Colonic mucosa (tissue), 4 donors: Measurements from ENCODE around the gene MACROD2. TPM values are rescaled to one million over a fixed set of nuclear protein-coding genes. Genes with fewer than 3 reads are reported as not detected.

Source experiments
- DNase-seq: peaks from one replicate; pipeline ENCODE4 v3.0.0-alpha.2; 2020
- H3K27ac ChIP-seq: fragments of 200-600 bp; one replicate; pipeline ENCODE4 v1.8.0; 2021
- H3K27me3 ChIP-seq: fragments of 200-600 bp; one replicate; pipeline ENCODE4 v1.8.0; 2021
- H3K36me3 ChIP-seq: fragments of 200-600 bp; one replicate; pipeline ENCODE4 v1.8.0; 2021
- H3K4me1 ChIP-seq: fragments of 200-600 bp; one replicate; pipeline ENCODE4 v1.8.0; 2021; ENCODE audit warnings: mild to moderate bottlenecking
- H3K4me3 ChIP-seq: fragments of 200-600 bp; one replicate; pipeline ENCODE4 v1.8.0; 2021
- H3K9ac ChIP-seq, 2 donors: one replicate each; pipeline ENCODE4 v1.7.0; 2013; ENCODE audit warnings: control low read depth in 2 of 2, low read depth in 2 of 2, low read length in 2 of 2
- H3K9me3 ChIP-seq: fragments of 200-600 bp; one replicate; pipeline ENCODE4 v1.8.0; 2021
- intact Hi-C: fragments of 100-400 bp; cut with DNase I; formaldehyde crosslinking; loops from one replicate; pipeline ENCODE4 v1.14.1; 2022
- total RNA-seq, 2 donors: library from RNA; stranded (reverse); fragmentation: NEBNext Ultra II Directional in 1 of 2; extraction: Animal tissue kit (Norgen Biotek cat#: 25700) in 1 of 2; gene quantifications; one replicate each; pipeline ENCODE4 v1.2.1, GENCODE V29; 2021
- TF ChIP-seq, protein P1 (sequence below): fragments of 200-600 bp; IDR thresholded peaks from one replicate; pipeline ENCODE4 v1.8.0; 2022; ENCODE audit warnings: antibody characterized with exemption, mild to moderate bottlenecking
- donor health status: healthy.
- donor health status: DM: no; HTN: no; CAD: no.
- donor health status: DM: no; HTN: no; CAD: no.

MACROD2 gene
- total RNA-seq, 2 donors from 2014 or later = 3.2 to 3.3 TPM

DNA sequence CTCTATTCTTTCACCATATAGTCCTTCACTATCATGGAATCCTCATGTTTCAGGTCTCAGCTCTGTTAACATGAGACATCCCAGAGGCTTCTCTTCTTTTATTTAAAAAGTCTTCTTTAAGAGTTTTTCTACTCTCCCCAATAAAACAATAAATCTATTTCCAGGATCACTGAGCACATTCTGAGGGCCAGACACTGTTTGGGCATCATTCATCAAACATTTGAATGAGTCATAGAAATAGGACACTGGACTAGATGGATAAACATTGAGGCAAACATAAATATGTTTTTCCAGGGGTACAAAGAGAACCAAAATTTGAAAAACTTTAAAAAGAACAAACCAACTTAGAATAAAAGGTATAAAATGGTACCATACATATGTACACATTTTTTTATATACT lies 2023.6 kb downstream of the MACROD2 start:
- H3K9me3 ChIP-seq = no peaks in the 10 kb centered on the region
- H3K27ac ChIP-seq = no peak overlapping the region
- no peaks in the 10 kb centered on the region for H3K36me3 ChIP-seq
- no peak overlapping the region for H3K9ac ChIP-seq
- intact Hi-C loops = no loop called here
- no peaks in the 10 kb centered on the region for H3K4me1 ChIP-seq
- H3K4me3 ChIP-seq = no peak overlapping the region
- DNase-seq = no peak
- TF ChIP-seq, protein P1, sequence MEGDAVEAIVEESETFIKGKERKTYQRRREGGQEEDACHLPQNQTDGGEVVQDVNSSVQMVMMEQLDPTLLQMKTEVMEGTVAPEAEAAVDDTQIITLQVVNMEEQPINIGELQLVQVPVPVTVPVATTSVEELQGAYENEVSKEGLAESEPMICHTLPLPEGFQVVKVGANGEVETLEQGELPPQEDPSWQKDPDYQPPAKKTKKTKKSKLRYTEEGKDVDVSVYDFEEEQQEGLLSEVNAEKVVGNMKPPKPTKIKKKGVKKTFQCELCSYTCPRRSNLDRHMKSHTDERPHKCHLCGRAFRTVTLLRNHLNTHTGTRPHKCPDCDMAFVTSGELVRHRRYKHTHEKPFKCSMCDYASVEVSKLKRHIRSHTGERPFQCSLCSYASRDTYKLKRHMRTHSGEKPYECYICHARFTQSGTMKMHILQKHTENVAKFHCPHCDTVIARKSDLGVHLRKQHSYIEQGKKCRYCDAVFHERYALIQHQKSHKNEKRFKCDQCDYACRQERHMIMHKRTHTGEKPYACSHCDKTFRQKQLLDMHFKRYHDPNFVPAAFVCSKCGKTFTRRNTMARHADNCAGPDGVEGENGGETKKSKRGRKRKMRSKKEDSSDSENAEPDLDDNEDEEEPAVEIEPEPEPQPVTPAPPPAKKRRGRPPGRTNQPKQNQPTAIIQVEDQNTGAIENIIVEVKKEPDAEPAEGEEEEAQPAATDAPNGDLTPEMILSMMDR = no peak
- H3K27me3 ChIP-seq = no peaks in the 10 kb centered on the region

DNA sequence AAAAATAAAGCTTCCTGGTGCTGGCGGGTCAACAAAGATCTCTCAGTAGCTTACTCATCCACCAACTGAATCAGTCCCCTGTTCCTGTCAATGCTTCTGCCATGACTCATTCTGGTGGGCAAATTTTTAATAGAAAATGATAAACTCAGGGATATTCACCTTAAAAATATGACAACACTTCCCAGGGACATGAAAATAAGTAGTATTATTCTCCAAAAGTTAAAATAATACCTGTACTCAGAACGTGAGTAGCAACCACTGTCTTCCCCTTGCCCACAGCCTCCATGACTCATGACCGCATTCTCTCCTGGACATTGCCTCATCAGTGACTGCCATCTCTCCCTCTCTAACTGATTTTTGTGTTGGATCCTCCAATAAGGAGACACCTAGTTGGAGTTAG lies 2025.7 kb downstream of the MACROD2 start:
- no peak overlapping the region for H3K4me3 ChIP-seq
- H3K4me1 ChIP-seq = no peaks in the 10 kb centered on the region
- no peak for DNase-seq
- H3K36me3 ChIP-seq = no peaks in the 10 kb centered on the region
- no peaks in the 10 kb centered on the region for H3K27me3 ChIP-seq
- H3K9me3 ChIP-seq = no peaks in the 10 kb centered on the region
- intact Hi-C loops = no loop called here
- H3K27ac ChIP-seq = no peak overlapping the region
- no peak overlapping the region for H3K9ac ChIP-seq
- TF ChIP-seq, protein P1 = no peak

DNA sequence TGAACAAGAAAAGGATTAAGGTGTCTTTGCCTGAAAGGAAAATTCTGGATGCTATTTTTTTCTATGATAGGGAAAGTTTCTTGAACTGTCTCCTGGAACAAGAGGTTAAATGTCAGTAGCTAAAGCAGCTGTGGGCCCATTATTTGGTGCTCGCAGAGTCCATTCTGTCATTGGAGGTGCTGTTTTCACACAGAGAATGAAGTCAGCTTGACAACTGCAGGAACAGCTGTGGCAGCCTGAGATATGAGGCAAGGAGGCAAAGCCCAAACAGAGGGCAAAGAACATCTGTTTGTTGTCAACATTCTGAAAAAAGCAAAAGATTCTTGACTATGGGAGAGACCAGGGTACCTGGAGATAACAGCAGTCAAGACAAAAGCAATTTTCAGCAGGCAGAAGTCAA lies 2029.8 kb downstream of the MACROD2 start:
- TF ChIP-seq, protein P1 = no peak
- Histone ChIP-seq H3K27me3 (no peaks in the 10 kb centered on the region), H3K4me1 (no peaks in the 10 kb centered on the region), H3K27ac (no peak overlapping the region), H3K36me3 (no peaks in the 10 kb centered on the region), H3K4me3 (no peak overlapping the region), H3K9ac (no peak overlapping the region), H3K9me3 (no peaks in the 10 kb centered on the region)
- no peak for DNase-seq
- intact Hi-C loops = no loop called here

DNA sequence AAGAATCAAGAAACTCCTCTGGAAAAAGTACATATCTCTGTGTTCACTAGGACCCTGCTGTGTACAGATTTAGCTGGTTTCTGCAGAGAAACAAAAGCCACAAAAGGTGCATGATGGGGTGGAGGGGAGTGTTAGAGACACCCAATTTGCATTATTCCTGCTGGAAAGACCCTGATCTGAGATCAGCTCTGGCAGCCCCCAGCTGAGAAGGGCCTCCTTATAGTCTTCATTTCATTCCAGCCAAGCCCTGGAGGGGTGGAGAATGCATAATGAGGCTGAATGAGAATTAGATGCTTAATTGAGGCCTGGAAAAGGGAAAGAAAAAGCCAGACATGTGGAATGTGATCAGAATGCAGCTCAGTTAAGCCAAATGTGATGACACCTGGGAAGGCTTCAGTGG lies 2032.4 kb downstream of the MACROD2 start:
- Histone ChIP-seq H3K4me1 (no peaks in the 10 kb centered on the region), H3K27me3 (no peaks in the 10 kb centered on the region), H3K4me3 (no peak overlapping the region), H3K27ac (no peak overlapping the region), H3K9me3 (no peaks in the 10 kb centered on the region), H3K36me3 (no peaks in the 10 kb centered on the region), H3K9ac (no peak overlapping the region)
- intact Hi-C loops = no loop called here
- DNase-seq = no peak
- TF ChIP-seq, protein P1 = no peak

GRCh38 chr20:16028923-16029322 lies 2033.6 kb downstream of the MACROD2 start:
- no peak for DNase-seq
- TF ChIP-seq, protein P1 = no peak
- H3K4me1 ChIP-seq = no peaks in the 10 kb centered on the region

GRCh38 chr20:16030253-16030652 lies 2034.9 kb downstream of the MACROD2 start:
- TF ChIP-seq, protein P1 = no peak
- no peaks in the 10 kb centered on the region for H3K9me3 ChIP-seq
- intact Hi-C loops = no loop called here
- H3K27ac ChIP-seq = no peak overlapping the region
- no peak overlapping the region for H3K9ac ChIP-seq
- H3K36me3 ChIP-seq = no peaks in the 10 kb centered on the region
- no peak overlapping the region for H3K4me3 ChIP-seq
- H3K4me1 ChIP-seq = no peaks in the 10 kb centered on the region
- no peak for DNase-seq
- no peaks in the 10 kb centered on the region for H3K27me3 ChIP-seq

More at GRCh38 chr20:16028923-16029322, 2033.6 kb downstream of the MACROD2 start:
- H3K27ac ChIP-seq = no peak overlapping the region
- H3K9me3 ChIP-seq = no peaks in the 10 kb centered on the region
- no peak overlapping the region for H3K9ac ChIP-seq
- no peaks in the 10 kb centered on the region for H3K27me3 ChIP-seq
- intact Hi-C loops = no loop called here
- H3K36me3 ChIP-seq = no peaks in the 10 kb centered on the region
- H3K4me3 ChIP-seq = no peak overlapping the region
